GM23248 (cell line): ENCODE measurements around the gene NT5DC1.

Source experiments
- EZH2 ChIP-seq: fragments of 200-600 bp; sonication (generic); IDR thresholded peaks from 2 replicates; pipeline ENCODE4 v1.6.1; 2018; ENCODE audit warnings: antibody characterized with exemption, mild to moderate bottlenecking; ENCODE audit not compliant: insufficient read depth, poor library complexity, severe bottlenecking
- EZH2phosphoT487 ChIP-seq: fragments of 200-600 bp; sonication (generic); IDR thresholded peaks from 2 replicates; pipeline ENCODE4 v1.6.1; 2018; ENCODE audit warnings: antibody characterized with exemption, moderate library complexity, mild to moderate bottlenecking, low read depth; ENCODE audit not compliant: insufficient read depth

GRCh38 chr6:116279232-116280160 is 178.8 kb downstream of the NT5DC1 start, which contains the start of gene TSPYL1:
- TF ChIP-seq EZH2phosphoT487 (no peak), EZH2 (no peak)
